NCI-H345 (cell line): ENCODE measurements around the gene COQ10B.
"Not testable (repeated sequence)": the region's sequence is repeated elsewhere in the genome, so short reads cannot be mapped to it uniquely, and the experiment has no call there.

ENCODE experiments used
- DNase-seq: peaks from one replicate; lab custom pipeline; 2025; lab: John Stamatoyannopoulos, UW

COQ10B gene

GRCh38 chr2:197450935-197451358 lies 2.4 kb upstream of the COQ10B start:
- DNase-seq: not testable (repeated sequence)

DNA sequence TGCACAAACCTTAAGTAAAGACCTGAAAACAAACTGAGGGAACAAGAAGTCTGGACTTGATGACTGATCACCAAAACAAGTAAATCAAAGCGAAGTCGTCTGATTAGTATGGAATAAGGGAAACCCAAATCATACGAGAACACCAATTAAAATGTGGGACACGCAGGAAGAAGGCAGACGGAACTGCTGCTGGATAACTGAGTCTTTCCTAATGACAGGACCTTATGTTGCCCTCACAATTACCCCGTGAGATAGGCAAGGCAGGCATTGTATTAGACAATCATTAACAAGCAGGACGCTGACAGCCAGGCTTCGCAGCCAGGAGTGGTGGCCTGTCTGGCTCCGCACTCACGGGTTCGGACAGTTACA lies 614 bp upstream of the COQ10B start:
- DNase-seq: no peak

GRCh38 chr2:197453914-197454398 lies 604 bp downstream of the COQ10B start:
- no peak for DNase-seq

GRCh38 chr2:197454923-197455322 lies 1.6 kb downstream of the COQ10B start:
- no peak for DNase-seq

- no peak for DNase-seq
Observed at GRCh38 chr2:197455428-197455827, 2.1 kb downstream of the COQ10B start.

GRCh38 chr2:197460649-197461048 lies 7.3 kb downstream of the COQ10B start:
- DNase-seq: no peak

DNA sequence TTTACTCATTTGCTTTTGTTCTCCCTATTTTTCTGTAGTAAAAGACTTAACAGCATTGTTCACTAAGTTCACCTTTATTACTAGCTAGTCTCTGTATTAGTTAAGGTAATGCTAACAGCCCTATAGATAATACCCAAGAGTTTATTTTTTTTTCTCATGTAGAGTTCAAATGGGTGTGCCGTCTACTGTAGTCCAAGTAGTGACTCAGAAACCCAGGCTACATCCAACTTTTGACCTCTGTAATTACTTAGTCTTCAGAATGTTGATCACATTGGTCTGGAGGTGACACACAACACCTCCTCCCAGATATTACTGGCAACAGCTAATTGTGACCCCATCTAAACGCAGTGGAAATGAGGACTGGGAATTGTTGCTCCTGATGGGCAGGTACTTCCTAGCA lies 7.7 kb downstream of the COQ10B start:
- DNase-seq: no peak

DNA sequence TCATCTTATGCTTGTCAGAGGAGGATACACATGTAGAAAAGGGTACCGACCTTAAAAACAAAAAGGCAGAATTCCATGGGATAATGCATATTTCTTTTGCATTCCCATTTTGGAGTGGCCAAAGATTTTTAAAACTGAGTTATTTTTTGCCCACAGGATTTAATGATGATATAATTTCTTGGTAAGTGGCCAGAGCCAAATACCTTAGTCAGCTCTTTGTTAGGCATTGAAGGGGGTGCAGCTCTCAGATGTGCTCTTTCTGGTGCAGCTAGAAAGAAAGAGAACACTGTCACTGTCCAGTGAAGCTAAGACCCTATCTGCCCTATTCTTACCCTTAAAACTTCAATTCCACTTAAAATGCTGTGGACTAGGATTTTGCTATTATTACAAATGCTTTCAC lies 10.8 kb downstream of the COQ10B start:
- DNase-seq: no peak

DNA sequence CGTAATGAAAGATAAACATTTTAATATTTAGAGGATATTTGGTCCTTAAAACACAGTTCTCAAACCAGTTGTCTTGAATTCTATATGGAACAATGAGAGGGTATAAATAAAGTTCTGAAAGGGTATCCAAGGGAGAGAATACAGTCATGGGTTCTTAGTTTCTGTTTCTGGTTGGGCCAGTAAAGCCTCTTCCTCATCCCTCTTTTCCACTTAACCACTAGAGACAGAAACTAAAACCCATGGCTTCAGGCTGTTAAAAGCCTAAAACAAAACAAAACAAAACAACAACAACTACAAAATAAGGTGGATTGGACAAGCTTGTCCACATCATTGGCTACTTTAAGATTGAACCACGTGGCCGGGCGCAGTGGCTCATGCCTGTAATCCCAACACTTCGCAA lies 18.8 kb downstream of the COQ10B start:
- no peak for DNase-seq

- no peak for DNase-seq
Observed at GRCh38 chr2:197477797-197478196, 24.4 kb downstream of the COQ10B start.

DNA sequence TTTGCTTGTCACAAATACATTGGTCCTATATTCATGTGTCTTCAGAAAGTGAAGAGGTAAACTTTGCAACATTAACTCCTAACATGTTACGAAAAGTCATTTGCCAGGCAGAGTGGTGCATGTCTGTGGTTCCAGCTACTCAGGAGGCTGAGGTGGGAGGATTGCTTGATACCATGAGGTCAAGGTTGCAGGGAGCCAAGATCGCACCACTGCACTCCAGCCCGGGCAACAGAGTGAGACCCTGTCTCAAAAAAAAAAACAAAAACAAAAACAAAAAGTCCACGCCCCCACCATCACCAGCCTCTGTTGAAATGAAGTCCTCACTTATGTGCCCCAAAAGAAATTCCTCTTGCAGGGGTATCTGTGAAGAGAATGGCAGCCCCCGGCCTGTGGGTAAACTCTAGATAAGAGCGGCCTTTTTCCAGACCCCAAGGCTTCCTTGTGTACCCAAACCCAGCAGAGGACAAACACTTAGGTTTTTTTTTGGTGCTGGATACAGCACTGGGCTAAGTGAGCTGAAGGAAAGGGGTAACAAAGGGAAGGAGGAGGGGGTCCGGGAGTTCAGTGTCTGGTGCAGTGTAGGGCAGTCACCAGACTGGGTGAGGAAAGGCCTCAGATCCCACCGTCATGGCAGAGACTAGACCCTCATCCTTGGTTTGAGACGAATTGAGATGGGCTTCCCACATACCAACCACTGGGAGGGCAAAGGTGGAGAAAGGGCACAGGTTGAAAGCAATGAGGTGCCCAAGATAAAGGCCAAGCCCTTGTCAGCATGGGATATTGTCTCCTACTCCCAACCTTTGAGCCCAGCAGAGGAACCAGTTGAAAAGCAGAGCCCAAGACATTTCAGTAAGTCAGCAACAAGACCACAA lies 27.0 kb downstream of the COQ10B start:
- DNase-seq: no peak

GRCh38 chr2:197484248-197484647 lies 30.9 kb downstream of the COQ10B start:
- DNase-seq: not testable (repeated sequence)

DNA sequence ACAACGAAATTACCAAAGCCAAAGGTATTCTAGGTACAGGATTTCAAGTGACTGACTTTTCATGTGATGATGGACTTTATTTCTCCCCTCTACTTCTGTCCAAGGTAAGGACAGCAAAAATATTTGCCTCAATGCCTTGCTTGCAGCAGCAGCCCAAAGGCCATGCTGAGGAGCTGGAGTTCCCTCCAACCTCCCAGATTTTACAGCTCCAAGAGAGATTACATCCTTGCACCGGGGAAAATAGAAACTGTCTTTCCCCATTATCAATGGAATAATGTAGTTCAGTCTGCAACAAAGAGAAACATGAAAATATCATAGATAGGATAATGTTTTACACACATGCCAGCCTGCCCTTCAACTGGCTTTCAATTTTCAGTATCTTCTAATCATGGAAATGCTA lies 32.8 kb downstream of the COQ10B start:
- no peak for DNase-seq

DNA sequence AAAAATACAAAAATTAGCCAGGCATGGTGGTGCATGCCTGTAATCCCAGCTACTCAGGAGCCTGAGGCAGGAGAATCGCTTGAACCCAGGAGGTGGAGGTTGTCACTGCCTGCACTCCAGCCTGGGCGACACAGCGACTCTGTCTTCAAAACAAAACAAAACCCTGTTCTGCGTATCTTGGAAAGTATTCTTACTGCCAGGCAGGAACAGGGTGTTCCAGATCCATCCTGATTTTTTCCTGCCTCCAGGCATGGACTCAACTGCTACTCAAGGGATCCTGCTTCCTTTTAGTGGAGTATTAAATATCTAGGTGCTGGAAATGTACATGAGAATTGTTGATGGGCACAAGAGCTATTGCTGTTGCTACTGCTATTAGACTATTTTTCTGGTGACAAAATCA lies 34.0 kb downstream of the COQ10B start:
- no peak for DNase-seq

DNA sequence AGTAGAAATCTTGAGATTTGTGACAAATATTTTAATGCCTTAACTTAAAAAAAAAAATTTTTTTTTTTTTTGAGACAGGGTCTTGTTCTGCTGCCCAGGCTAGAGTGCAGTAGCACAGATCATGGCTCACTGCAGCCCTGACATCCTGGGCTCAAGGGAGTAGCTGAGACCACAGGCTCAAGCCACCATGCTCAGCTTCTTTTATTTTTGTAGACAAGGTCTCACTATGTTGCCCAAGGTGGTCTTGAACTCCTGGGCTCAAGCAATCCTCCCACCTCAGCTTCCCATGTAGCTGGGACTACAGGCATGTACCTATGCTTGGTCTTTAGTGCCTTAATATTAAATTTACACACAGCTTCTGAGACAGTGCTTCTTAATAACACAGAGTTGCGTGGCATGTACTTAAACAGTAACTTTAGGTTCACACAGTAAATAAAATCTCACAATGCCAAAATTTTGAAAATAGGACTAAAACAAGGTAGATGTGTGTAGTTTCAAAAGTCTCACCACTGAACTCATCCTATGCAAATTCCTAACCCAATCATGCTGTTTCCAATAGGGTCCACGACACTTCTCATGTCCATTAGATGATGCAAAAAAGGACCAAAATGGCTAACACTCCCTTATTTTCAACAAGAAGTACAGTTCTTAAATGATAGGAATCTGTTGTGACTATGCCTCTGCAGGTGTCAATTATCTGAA lies 42.2 kb downstream of the COQ10B start:
- DNase-seq: no peak

DNA sequence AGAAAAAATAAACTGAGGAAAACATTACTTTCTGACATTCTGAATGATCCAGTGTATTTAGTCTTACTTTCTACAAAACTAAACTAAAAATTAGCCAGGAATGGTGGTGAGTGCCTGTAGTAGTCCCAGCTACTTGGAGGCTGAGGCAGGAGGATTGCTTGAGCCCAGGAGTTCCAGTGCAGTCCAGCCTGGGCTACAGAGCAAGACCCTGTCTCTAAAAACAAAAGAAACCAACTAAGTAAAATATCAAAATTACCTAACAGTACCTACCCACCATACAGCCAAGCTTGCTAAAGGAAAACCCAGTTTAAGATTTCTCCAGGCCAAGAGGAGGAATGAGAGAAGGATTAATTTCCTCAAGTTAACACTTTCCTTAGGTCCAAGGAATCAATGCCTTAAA lies 43.3 kb downstream of the COQ10B start:
- DNase-seq: no peak

DNA sequence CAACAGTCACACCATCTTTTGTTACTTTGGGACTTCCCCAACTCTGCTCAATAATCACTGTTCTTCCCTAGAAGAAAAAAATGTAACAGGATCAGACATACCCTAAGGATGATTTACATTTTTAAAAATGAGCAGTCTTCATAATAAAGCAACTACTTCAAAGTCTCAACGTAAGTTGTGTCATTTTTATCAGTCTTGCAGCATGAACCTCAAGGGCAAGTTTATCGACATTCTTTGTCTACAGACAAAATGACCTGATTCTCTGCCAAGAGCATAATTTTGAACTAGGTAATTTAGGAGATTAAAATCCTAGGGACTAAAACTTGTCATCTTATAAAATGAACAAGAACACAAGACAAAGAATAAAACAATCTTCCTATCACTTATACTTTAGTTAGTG lies 44.0 kb downstream of the COQ10B start:
- DNase-seq: no peak

- no peak for DNase-seq
Observed at GRCh38 chr2:197498235-197498936, 45.0 kb downstream of the COQ10B start.

DNA sequence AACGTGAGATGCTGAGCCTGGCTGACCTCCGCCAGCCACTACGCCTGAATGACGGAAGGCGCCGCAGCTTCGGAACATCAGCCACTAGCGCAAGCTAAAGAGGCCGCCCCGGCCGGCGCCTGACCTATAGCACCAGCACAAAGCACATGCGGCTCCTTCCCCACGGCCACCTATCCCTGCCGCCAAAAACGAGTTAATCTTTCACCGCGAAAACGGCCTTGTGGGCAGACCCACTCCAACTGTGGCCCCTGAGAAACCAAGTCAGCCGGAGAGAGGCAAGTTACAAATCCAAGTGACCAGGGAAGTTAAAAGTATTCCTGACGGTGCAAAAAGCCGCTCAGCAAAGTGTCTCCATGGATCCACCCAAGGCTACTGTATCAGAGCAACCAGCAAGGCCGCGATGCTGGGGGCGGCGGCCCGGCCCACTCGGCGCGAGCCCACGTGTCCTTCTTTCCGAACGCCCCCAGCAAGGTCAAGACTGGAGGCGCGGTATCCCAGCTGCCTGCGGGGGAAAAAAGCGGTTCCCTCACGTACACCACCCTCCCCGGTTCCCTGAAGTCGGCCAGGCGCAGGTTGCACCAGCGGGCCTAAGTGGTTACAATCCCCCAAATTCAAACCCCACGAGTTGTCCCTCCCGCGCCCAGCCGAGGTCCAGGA lies 45.7 kb downstream of the COQ10B start:
- DNase-seq: peak; percentile 59

GRCh38 chr2:197499594-197500502 lies 46.5 kb downstream of the COQ10B start, which contains the start of the genes HSPD1 and HSPE1:
TSS of gene HSPD1 (minus strand) at chr2:197499840. CDS start at chr2:197498848, 992 bp downstream.
TSS of gene HSPE1 (plus strand) at chr2:197500379. CDS start at chr2:197500437, 58 bp downstream.
- peak; percentile 99 for DNase-seq
